KBM-7 (cell line): ENCODE measurements around the gene MUC12.
"Not testable (repeated sequence)": the region's sequence is repeated elsewhere in the genome, so short reads cannot be mapped to it uniquely, and the experiment has no call there.

ENCODE experiments used
- DNase-seq: peaks from one replicate; pipeline ENCODE4 v3.0.0-alpha.2; 2015
- in situ Hi-C: fragments of 300-500 bp; cut with MboI; formaldehyde crosslinking; loops from 2 replicates; pipeline ENCODE4 v1.14.3; 2020; ENCODE audit warnings: low sequenced_read_pairs, low pct_unique_long_range_greater_than_20kb, mixed read lengths

MUC12 gene

DNA sequence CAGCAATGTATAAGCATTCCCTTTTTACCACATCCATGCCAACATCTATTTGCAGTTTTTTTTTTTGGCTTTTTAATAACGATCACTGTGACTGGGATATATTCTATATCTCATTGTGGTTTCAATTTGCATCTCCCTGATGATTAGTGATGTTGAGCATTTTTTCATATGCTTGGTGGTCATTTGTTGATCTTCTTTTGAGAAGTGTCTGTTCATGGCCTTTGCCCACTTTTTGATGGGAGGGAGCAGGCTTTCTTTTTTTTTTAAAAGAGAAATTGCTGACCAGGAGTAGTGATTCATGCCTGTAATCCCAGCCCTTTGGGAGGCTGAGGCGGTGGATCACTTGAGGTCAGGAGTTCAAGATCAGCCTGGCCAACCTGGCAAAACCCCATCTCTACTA lies 54.5 kb downstream of the MUC12 start:
- in situ Hi-C loops: no loop called here
- no peak for DNase-seq

DNA sequence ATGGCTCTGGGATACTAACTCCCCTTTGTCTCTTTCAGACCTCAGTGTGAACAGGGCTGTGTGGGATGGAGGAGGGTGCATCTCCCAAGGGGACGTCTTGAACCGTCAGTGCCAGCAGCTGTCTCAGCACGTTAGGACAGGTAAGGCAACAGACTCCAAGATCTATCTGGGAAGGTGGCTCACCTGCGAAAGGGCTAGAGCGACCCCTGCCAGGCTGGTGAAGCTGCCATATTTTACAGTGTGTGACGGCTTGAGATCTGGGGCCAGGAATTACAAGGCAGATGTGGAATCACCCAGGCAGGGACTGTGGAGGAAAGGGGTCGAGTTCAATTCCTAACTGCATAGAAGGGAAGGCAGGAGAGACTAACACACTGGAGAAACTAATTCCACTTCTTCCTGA lies 61.7 kb downstream of the MUC12 start:
- in situ Hi-C loops: no loop called here

DNA sequence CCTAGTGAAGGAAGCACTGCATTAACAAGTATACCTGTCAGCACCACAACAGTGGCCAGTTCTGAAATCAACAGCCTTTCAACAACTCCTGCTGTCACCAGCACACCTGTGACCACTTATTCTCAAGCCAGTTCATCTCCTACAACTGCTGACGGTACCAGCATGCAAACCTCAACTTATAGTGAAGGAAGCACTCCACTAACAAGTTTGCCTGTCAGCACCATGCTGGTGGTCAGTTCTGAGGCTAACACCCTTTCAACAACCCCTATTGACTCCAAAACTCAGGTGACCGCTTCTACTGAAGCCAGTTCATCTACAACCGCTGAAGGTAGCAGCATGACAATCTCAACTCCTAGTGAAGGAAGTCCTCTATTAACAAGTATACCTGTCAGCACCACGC lies 66.6 kb downstream of the MUC12 start:
- in situ Hi-C loops: no loop called here
- no peak for DNase-seq

More for the DNA sequence above, 61.7 kb downstream of the MUC12 start:
- DNase-seq: no peak

DNA sequence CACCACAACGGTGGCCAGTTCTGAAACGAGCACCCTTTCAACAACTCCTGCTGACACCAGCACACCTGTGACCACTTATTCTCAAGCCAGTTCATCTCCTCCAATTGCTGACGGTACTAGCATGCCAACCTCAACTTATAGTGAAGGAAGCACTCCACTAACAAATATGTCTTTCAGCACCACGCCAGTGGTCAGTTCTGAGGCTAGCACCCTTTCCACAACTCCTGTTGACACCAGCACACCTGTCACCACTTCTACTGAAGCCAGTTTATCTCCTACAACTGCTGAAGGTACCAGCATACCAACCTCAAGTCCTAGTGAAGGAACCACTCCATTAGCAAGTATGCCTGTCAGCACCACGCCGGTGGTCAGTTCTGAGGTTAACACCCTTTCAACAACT lies 71.9 kb downstream of the MUC12 start:
- not testable (repeated sequence) for DNase-seq

DNA sequence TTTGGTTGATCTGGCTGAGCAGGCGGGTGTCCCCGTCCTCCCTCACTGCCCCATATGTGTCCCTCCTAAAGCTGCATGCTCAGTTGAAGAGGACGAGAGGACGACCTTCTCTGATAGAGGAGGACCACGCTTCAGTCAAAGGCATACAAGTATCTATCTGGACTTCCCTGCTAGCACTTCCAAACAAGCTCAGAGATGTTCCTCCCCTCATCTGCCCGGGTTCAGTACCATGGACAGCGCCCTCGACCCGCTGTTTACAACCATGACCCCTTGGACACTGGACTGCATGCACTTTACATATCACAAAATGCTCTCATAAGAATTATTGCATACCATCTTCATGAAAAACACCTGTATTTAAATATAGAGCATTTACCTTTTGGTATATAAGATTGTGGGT lies 89.0 kb downstream of the MUC12 start:
- peak; percentile 53 for DNase-seq
- in situ Hi-C loops: no loop called here

More for the DNA sequence above, 71.9 kb downstream of the MUC12 start:
- in situ Hi-C loops: not testable (repeated sequence)

DNA sequence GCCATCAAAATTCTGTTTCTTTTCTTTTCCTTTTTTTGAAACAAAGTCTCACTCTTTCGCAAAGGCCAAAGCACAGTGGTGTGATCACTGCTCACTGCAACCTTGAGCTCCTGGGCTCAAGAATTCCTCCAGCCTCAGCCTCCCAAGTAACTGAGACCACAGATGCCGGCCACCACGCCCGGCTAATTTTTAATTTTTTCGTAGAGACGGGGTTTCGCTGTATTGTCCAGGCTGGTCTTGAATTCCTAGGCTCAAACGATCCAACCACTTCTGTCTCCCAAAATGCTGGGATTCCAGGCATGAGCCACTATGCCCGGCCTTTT lies 90.2 kb downstream of the MUC12 start:
- in situ Hi-C loops: no loop called here
- DNase-seq: no peak

DNA sequence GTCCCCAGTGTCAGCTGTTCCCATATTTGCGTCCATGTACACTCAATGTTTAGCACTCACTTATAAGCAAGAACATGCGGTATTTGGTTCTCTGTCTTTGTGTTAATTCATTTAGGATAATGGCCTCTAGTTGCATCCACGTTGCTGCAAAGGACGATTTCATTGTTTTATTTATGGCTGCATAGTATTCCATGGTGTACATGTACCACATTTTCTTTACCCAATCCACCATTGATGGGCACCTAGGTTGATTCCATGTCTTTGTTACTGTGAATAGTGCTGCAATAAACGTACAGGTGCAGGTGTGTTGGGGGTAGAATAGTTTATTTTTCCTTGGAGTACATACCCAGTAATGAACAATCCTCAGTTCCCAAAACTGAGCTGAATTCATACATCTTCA lies 91.6 kb downstream of the MUC12 start:
- DNase-seq: no peak
- in situ Hi-C loops: loop anchor here (10.0 kb wide), 1 partner anchor 96 kb away; the partner anchor contains the start of gene MUC12

DNA sequence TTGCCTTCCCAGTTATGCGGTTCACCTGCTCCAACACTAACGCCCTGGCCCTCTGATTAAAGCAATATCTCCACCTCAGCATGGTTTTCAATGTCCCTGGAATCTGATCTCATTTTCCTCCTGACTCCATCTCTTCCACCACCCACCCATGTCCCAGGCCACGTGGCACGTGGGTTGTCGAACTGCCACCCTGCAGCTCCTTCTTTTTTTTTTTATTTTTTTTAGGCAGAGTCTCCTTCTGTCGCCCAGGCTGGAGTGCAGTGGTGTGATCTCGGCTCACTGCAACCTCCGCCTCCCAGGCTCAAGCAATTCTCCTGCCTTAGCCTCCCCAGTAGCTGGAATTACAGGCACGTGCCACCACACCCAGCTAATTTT lies 94.8 kb downstream of the MUC12 start:
- DNase-seq: not testable (repeated sequence)
- in situ Hi-C loops: loop anchor here (10.0 kb wide), 1 partner anchor 99 kb away; the partner anchor contains the start of gene MUC12

DNA sequence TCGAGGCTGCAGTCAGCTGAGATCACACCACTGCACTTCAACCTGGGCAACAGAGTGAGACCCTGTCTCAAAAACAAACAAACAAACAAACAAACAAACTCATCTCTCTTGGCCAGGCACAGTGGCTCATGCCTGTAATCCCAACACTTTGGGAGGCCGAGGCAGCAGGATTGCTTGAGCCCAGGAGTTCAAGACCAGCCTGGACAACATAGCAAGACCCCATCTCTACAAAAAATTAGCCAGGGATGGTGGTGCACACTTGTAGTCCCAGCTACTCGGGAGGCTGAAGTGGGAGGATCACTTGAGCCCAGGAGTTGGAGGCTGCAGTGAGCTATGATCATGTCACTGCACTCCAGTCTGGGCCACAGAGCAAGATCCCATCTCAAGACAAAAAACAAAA lies 95.8 kb downstream of the MUC12 start:
- not testable (repeated sequence) for DNase-seq
- in situ Hi-C loops: loop anchor here (10.0 kb wide), 1 partner anchor 100 kb away; the partner anchor contains the start of gene MUC12

DNA sequence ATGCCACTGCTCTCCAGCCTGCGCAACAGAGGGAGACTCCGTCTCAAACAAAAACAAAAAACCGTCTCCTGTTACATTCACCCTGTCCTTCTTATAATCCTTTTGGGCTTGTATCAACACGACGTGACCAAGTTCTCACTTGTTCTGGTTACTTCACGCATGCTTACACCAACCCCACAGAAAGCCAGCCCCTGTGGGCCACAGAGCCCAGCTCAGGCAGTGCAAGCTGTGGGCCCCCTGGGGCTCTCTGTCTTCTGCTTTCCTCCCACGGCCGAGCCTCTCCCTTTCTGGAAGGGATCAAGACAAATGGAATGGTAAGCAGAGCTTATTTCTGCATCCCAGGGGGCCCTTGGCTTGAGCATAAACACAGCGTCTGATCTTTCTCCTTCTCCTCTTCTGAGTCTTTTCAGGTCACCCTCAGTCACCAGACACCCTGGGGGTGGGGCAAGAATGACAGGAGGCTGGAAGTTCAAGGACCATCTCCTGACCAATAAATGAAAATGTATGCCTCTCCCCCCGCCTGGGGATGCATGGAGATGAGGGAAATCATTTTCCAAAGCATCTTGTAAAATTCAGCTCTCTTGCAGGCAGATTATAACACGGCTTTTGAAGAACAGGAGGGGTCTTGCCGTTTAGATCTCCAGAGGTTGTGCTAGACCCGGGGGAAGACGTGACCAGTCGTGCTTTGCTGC lies 96.9 kb downstream of the MUC12 start:
- no peak for DNase-seq
- in situ Hi-C loops: loop anchor here (10.0 kb wide), 1 partner anchor 101 kb away; the partner anchor contains the start of gene MUC12

DNA sequence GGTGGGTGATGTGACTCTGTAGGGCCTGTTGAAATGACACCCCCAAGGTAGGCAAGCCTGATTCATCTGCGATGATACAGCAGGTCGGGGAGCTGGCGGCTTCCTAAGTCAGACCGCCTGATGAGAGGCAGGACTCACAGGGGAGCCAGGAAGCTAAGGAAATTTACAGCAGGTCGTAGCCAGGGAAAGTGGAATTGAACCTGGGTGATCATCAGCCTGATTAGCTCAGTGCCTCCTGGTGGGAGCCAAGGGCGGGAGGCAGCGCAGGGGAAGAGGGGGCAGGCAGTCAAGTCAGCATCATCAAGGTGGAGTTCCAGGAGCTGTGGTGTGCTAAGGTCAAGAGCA lies 97.4 kb downstream of the MUC12 start:
- in situ Hi-C loops: loop anchor here (10.0 kb wide), 1 partner anchor 102 kb away; the partner anchor contains the start of gene MUC12
- DNase-seq: no peak

DNA sequence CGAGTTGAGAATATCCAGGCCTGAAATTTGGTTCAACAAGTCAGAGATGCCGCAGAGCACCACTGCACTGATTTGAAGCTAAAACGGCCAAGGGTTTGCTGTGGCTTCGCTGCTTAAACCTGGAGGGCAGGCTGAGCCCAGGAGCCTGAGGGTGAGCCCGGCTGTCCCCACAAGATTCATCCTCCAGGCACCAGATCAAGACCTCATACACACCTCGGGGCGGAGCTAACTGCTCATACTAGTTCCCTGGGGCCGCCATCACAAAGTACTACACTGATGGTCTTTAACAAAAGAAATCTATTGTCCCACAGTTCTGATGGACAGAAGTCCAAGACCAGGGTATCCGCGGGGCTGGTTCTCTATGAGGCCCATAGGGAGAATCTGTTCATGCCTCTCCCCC lies 99.0 kb downstream of the MUC12 start:
- in situ Hi-C loops: loop anchor here (10.0 kb wide), 1 partner anchor 104 kb away; the partner anchor contains the start of gene MUC12

More for the DNA sequence above, 99.0 kb downstream of the MUC12 start:
- no peak for DNase-seq
